ENCODE results near the gene SLC8A2. TPM values are rescaled to one million over a fixed set of nuclear protein-coding genes. Genes with fewer than 3 reads are reported as not detected.

Gene SLC8A2
- total RNA-seq, 1 donor from 2014 or later, result 5.1 TPM

GRCh38 chr19:47381121-47381520 lies 90.6 kb downstream of the SLC8A2 start:
- DNase-seq (ENCODE audit: low spot score), result no peak

GRCh38 chr19:47380559-47380958 lies 91.1 kb downstream of the SLC8A2 start:
- no peak for DNase-seq (ENCODE audit: low spot score)

- no peak for DNase-seq (ENCODE audit: low spot score)
These were observed 92.2 kb downstream of the SLC8A2 start for GRCh38 chr19:47379381-47379938.

GRCh38 chr19:47378246-47378645 lies 93.4 kb downstream of the SLC8A2 start:
- no peak for DNase-seq (ENCODE audit: low spot score)

Other genes with a start within 250 kb of the SLC8A2 start
- gene BBC3, start 240.7 kb downstream of the SLC8A2 start, total RNA-seq, result 11.2 TPM
- gene CCDC9, start 215.4 kb downstream of the SLC8A2 start, total RNA-seq, result 32.5 TPM
- 33.5 TPM for gene INAFM1, start 197.0 kb downstream of the SLC8A2 start, total RNA-seq
- gene C5AR1, start 162.0 kb downstream of the SLC8A2 start, total RNA-seq, result 18.7 TPM
- 1.6 TPM for gene C5AR2, start 139.7 kb downstream of the SLC8A2 start, total RNA-seq
- gene DHX34, start 122.6 kb downstream of the SLC8A2 start, total RNA-seq, result 19.1 TPM
- gene MEIS3, start 52.4 kb downstream of the SLC8A2 start, total RNA-seq, result 5.7 TPM
- 16.3 TPM for gene KPTN, start 12.3 kb upstream of the SLC8A2 start, total RNA-seq
- 155 TPM for gene NAPA, start 43.2 kb upstream of the SLC8A2 start, total RNA-seq
- 1.2 TPM for gene ZNF541, start 101.3 kb upstream of the SLC8A2 start, total RNA-seq
- gene BICRA, start 137.2 kb upstream of the SLC8A2 start, total RNA-seq, result 20.9 TPM
- gene EHD2, start 241.5 kb upstream of the SLC8A2 start, total RNA-seq, result 81.2 TPM